ENCODE measurements around the gene UPB1.

UPB1 gene

DNA sequence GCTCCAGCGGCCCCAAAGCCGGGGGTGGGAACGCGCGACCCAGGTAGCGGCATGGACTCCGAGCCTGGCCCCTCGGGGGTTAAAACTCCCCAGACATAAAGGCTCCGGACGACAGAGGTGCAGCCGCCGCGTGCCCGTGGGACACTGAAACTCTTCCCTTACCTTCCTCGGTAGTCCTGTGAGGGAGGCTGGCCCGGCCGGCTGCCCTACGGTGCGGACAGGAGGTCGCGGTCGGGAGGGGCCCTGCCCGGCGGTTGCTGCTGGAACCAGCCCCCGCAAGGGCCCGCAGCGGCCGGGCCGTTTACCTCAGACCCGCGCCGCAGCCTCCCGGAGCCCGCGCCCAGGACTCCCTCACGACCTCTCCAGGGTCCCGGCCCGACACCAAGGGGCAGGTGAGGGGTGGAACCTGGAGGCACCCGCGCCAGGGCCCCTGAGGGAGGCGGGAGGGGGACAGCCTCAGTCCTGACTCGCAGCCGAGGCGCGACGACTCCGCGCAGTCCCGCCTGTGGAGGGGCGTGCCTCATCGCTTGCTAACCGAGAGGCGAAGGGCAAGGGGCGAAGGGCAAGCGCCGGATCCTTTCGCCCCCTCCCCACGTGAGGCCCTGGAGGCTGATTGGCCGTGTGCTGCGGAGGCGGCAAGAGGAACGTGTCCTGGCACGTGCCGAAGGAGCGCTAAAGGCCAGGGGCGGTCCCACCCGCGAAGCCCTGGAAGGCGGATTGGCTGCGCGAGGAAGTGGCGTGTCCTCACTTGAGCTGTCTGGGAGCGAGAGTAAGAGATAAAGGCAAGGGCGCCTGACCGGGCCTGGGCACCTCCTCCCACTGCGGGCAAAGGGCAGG, at the start of gene UPB1:
TSS of gene UPB1 (plus strand) at position 805 of the 837 bp plus-strand sequence. CDS start 72 bp downstream, outside the sequence.
- no peak for DNase-seq (ENCODE audit: low spot score)

DNA sequence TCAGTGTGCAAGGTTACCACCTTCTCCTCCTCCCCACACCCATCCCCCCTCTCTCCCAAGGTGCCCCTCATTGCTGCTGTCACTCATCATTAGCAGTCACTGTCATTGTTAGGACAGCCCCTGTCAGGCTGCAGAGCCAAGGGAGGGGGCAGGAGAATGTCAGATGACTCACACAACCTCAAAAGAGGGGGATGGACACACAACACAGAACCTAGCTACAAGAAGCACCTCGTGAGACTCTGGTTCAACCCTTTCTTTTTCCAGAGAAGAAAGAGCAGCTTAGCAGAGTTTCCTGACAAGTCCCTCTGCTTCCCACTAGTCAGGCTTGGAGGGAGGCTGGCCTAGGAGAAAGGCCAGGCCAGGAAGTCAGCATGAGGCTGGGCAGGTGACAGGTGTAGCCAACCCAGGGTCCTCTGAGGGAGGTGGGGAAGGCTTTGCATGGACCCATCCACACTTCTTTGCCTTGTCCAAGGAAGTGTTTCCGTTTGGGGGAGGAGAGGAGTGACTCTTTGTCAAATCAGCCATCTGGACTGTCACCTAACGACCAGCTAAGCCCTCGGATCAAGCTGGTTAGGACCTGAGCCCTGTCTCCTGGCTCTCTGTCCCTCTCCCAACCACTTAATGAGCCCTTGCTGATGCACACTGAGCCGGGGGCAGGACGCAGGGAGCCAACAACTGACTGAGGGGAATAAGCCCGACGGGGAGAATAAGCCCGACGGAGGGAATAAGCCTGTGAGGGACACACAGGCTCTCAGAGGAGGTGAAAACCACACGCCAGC, 49.5 kb upstream of the UPB1 start:
- no peak for DNase-seq (ENCODE audit: low spot score)

DNA sequence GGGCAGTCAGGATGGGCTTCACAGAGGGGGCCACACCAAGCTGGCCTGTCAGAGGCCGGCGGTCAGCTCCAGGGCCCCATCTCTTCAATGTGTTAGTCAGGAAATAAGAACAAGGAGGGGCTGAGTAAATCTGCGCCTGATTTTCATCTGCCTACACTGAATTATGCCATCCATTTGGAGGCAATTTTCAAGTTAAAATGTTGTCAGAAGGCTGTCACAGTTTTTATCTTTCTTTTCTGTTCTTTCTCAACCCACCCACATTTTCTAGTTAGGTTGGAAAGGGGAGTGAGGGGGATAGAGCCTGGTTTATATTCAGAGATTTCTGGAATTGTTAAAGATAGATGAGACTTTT, 48.9 kb upstream of the UPB1 start:
- DNase-seq (ENCODE audit: low spot score): no peak

DNA sequence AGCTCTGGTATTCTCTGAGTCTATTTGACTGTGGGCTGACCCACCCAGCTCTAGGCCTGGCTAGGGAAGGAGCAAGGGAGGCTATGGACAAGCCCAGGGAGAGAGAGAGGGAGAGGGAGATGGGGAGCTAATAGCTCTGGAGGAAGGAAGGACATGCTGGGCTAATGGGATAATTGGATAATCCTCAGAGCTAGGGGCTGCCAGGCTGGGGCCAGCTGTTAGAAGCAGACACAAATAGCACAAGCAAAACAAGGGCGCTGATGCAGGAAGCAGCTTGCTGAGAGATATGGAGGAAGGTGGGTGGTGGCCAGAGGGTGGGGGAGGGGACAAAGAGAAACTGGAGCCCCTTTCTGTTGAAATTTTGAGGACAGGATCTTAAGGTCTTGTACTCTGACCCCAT, 44.5 kb upstream of the UPB1 start:
- no peak for DNase-seq (ENCODE audit: low spot score)

DNA sequence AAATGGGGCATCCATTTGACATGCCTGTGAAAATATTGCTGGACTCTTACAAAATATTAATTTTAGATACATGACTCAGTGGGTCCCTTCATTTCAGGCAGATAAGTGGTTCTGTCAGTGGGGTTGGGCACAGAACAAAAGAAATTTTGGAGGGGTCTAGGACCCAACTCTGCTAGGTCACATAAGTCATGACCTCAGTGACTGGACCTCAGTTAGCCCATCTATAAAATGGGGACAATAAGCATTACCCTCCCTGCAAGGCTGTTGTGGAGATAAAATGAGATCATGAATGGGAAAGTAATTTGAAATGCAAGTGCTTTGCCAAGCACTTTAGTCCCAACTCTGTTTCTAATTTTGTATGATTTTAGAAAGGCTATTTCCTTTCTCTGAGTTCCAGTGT, 44.0 kb upstream of the UPB1 start:
- DNase-seq (ENCODE audit: low spot score): no peak

DNA sequence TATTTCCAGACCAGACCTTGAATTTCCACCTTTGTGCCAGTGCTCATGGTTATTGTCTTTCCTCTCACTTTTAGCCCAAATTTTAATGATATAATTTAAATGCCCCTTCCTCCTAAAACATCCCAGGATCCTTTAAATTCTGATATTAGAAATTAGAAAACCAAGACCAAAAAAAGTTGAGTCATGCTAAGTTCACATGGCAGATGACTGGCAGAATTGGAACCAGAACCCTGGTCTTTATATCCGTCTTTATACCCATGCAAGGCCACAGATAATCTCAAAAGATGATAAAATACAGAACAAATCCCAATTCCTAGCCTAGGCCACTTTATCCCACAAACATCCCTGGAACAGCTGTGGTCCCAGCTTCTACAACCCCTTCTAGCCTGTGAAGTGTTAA, 41.3 kb upstream of the UPB1 start:
- no peak for DNase-seq (ENCODE audit: low spot score)

DNA sequence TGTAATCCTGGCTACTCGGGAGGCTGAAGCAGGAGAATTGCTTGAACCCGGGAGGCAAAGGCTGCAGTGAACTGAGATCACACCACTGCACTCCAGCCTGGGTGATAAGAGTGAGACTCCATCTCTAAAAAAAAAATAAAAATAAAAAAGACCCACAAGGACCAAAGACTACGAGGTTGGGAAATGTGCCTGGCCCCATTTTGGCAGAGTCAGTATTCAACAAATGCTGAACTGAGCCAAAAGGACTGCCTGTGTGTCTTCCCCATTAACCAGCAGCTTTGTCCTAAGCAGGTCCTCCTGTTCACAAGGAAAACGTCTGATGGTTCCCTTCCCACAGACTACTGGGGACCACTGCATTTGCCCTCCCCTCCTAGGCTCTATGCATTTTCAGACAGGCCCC, 40.1 kb upstream of the UPB1 start:
- DNase-seq (ENCODE audit: low spot score): no peak

DNA sequence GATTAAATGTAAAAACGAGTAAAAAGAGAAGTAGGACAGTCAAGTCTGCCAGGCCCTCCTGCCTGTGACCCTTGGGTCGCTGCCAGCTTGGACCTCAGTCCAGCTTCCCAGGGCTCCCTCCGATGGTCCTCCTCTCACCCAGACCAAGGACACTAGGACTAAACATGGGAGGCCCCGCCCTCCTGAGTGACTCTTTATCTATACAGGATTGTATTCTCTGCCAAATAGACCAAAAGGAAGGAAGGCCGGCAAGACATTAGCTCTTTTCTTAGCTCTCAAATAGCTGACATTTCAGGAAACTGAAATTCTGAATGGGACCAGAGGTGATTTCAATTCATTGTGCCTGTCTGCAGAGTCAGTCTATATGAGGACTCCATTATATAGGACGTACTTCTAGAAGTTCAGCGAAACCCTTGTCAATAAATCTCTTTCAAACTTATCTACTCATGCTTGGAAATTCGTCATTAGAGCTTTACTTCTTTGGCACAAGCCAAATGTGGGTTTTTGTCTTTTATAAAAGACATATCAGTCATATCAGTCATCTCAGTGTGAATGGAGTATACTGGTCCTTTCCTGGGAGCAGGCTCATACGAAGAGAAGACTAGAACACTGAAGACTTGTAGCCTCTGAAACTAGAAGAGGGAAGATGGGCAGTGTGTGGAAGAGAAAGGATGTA, 39.2 kb upstream of the UPB1 start:
- DNase-seq (ENCODE audit: low spot score): no peak

DNA sequence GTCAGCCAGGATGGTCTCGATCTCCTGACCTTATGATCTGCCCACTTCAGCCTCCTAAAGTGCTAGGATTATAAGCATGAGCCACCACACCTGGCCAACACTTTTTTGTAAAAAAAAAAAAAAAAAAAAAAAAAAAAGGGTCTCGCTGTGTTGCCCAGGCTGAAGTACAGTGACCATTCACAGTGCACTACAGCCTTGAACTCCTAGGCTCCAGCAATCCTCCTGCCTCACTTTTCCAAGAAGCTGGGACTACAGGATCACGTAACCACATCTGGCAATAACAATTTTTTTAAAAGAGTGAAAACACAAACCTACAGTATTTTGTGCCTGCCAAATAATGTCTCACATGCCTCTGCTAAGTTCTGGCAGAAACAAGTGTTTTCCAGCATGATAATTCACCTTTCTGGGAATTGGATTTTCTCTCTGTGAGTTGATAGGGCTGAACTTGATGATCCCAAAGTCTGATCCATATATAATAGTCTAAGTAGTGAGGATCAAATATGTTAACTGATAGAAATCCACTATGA, 37.2 kb upstream of the UPB1 start:
- DNase-seq (ENCODE audit: low spot score): no peak

DNA sequence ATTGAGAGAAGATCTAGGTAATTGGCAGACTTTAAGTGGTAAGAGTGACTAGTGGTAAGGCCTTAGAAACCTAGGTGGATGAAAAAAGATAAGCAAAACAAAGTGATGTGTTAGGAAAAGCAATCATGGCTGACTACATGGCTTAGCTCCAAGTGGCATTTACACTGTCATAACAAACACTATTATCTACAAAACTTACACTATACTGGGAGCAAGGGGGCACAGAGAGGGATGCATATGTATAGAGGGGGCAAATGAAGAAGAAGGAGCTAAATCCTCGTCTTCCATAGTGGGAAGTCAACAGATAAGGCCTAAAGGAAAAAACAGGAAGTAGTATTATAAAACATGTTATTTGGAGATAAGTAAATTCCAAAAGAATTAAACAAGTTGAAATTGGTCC, 35.2 kb upstream of the UPB1 start:
- no peak for DNase-seq (ENCODE audit: low spot score)

DNA sequence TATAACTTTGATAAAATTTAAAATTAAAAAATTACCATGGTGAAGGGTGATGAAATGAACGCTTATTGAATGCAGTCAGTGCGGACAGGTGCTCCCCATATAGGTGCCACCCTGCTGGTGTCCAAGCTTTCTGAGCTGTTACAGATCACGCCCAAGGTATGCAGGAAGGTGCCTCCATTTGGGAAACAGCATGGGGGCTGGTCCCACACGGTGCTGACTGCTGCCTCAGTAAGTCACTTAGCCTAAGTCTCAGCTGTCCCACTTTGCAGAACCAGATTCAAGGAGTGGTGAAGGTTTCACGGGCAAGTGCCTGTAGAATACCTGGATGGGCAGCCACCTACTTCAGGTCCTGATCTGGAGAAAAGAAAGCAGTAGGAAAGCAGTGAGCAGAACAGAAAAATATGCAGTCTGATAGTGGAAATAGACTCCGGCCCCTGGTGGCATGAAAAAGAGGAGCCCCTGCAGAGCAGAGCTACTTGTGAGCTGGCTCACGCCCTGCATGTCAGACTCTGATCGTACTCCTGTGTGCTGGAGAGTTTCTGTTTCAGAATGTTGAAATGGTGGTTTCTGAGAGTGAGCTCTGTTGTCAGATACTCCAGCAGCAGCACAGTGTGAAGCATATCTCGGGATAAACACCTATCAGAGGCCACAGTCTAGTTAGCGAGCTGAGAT, 34.6 kb upstream of the UPB1 start:
- DNase-seq (ENCODE audit: low spot score): no peak

DNA sequence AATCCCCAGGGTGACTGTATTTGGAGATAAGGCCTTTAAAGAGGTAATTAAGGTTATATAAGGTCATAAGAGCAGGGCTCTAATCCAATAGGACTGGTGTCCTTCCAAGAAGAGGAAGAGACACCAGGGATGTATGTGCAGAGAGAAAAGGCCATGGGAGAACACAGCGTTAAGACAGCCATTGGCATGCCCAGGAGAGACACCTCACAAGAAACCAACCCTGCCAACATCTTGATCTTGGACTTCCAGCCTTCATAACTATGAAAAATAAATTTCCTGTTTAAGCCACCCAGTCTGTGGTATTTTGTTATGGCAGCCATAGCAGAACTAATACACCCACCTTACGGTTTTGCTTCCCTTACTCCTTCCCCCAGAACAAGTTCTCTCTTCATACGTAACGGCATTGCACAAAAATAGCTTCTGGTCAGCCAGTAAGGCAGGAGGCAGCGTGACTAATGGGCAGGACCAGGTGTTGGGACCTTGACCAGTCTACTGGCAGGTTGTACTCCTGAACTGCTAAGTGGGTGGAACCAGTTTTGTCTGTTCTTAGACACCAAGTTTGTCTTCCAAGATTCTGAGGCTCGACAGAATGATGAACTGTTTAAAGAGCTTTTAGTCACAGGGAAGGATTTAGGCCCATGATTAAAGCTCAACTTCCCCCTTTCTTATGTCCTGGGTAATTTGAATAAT, 31.9 kb upstream of the UPB1 start:
- DNase-seq (ENCODE audit: low spot score): no peak

DNA sequence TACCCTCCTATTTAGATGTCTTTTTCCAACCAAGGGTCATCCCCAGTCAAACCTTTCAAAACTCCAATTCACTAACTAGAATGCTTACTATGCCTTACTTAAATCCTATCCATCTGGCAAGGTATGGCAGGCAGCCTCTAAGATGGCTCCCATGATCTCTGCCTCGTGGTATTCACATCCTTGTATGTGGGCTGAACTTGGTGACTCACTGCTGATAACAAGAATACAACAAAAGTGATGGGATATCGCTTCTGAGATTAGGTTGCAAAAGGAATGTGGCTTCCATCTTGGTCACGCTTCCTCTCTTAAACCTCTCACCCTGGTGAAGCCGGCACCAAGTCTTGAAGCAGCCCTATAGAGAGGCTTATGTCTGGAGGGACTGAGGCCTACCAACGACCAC, 29.6 kb upstream of the UPB1 start:
- peak; percentile 25 for DNase-seq (ENCODE audit: low spot score)

DNA sequence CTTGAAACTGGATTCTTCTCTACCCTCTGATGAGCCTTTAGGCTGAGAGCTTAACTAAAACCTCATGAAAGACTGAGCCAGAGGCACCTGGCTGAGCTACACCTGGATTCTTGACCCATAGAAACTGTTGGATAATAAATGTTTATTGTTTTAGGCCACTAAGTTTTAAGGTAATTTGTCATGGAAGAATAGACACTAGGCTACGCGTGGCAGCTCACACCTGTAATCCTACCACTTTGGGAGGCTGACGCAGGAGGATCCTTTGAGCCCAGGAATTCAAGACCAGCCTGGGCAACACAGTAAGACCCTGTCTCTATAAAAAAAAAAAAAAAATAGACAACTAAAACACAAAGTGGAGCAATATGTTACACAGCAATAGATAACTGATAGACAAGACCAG, 29.2 kb upstream of the UPB1 start:
- no peak for DNase-seq (ENCODE audit: low spot score)

DNA sequence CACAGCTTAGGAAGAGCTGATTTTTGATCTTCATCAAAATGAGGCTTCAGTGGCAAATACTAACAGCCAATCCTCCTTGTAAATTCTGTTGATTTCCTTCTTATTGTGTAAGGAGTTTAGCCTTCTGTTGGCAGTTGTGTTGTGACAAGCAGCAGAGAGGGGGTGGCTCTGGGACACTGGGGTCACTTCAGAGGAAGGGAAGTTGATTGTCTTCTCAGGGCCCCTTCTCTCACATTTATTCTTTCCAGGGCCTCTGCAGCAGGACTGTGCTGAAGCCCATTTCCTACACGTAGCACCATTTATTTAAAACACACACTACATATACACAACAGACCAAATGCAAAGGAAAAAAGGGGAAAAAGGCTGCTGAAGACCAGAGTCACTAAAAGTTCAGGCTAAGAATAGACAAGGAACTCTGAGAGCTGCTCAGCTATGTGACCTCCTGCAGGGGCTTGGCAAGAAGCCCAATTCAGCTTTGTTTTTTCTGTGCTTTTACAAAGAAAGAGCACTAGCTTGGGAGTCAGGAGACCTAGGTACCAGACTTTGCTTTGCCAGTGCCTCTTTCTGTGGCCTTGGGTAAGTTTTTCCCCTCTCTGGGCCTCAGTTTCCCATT, 28.3 kb upstream of the UPB1 start:
- DNase-seq (ENCODE audit: low spot score): no peak

DNA sequence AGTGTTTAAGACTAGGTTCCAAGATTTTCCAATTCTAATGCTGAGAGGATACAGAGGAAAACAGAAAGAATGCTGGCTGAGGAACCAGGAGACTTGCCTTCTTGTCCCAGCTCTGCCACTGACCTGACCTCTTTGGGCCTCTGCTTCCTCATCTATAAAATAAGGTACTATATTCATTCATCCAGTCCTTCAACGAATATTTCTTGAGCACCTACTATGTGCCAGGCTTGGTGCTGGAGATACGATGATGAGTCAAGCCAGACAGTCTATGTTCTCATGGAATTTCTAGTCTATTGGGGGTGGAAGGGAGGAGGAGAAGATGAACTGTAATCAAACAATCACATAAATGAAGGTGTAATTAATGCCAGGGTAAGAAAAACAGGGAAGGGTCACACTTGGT, 27.8 kb upstream of the UPB1 start:
- no peak for DNase-seq (ENCODE audit: low spot score)

DNA sequence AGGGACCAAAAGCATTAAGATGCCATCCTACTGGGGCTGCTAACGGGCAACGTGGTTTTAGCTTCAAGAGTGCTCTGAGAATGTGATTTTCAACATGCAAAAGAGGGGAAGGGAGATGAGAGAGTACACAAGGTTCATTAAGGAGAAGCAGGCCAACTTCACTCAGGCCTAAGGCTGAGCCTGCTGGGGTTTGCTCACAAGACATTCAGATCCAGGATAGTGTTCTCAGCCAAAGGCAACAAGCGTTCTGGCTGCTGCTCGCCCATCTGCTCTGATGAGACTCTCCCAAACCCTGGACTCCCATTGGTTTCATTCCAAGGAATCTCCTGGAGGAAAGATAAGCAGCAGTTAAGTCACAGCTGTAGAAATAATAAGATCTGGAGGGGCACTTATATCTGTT, 23.6 kb upstream of the UPB1 start:
- DNase-seq (ENCODE audit: low spot score): no peak

DNA sequence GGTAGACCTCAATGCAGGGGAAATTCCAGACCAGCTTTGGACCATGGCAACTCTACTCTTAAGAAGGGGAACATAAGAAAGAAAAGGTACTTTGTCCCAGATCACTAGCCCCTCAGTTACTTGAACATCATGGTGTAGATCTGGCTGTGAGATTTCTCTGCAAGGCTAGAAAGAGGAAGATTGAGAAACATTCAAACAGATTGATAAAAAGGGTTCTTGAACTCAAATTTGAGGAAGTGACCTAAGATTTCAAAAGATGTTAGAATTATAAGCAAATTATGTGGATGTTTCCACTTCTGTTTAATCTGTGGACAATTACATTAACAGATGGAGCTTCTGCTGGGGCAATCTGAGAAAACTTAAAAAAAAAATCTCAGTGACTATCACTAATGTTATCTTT, 21.8 kb upstream of the UPB1 start:
- DNase-seq (ENCODE audit: low spot score): no peak

DNA sequence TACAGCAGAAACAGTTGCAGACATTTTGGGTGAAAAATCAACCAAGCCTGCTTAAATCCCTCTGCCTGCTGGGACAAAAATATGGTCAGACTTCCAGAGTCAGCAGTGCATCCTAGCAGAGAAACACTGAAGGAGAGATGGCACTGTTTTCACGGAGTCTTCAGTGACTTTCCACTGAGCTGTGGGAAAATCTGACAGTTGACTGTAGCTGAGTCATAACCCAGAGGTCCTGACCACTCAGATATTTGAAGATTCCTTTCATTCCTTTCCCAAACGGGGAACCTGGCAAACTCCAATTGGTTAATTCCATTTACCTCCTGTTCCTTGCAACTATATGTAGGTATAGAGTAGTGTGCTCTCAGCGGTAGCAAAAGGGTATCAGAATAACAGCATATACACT, 20.9 kb upstream of the UPB1 start:
- peak; percentile 39 for DNase-seq (ENCODE audit: low spot score)

DNA sequence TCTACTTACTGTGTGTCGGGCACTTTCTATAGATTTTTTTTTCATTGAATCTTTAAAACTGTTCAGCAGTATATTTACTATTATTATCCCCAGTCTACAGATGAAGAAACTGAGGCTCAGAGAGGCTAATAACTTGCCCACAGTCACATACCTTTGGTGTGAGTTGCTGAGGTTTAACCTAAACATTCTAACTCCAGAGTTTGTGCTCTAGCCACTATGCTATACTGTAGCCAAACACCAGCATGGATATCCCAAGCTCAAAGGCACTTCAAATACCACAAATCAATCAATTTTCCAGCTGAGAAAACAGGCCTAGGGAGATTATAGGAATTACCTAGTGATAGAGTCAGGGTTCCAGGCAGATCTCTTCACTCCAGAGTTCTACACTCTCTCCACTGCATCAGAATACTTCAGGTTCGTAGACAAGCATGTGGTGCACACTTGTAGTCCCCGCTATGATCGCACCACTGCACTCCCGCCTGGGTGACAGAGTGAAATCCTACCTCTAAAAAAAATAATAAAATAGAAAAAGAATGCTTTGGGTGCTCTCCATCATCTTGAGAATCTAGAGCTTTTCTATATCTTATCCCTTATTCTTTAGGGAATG, 20.4 kb upstream of the UPB1 start:
- DNase-seq (ENCODE audit: low spot score): no peak

DNA sequence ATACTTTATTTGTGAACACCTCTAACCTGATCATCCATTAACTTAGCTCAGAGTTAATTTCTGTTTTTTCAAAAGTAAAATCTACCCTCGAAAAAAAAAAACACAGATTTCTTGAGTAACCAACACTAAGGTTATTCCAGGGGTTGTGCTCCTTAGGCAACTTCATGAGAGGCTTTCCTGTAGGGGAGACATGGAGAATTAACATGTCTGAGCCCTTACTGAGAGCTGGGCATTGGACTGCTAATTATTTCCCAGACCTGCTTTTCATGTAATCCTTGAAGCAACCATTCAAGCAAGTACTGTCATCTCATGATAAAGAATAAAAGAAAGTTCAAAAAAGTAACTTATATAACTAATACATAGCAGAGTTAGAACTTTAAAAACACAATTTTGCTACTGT, 13.5 kb upstream of the UPB1 start:
- no peak for DNase-seq (ENCODE audit: low spot score)

Measured in RKO (cell line).